ENCODE results near the gene SCFD2.

Gene SCFD2

DNA sequence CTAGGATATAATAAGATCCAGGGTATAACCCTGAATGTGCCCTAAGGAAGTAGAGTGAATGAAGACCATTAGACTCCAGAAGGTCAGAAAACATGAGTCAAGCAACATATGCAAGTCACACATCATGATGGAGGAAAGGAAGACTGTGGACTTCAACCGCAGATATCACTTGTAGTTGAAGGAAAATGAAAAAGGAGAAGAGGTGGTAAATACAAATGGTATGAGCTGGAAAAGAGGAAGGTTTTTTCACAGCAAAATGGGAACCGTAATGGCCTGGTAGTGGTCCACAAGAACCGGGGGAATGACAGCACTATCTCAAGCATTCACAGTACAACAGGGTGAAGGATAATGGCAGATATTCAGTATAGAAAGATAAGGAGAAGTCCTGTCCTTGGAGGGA is 5.2 kb upstream of the SCFD2 start:
- no peak for TF ChIP-seq EZH2phosphoT487 (IDR thresholded peaks at IDR 0.05; ENCODE audit: low read depth)
- TF ChIP-seq, protein P1, sequence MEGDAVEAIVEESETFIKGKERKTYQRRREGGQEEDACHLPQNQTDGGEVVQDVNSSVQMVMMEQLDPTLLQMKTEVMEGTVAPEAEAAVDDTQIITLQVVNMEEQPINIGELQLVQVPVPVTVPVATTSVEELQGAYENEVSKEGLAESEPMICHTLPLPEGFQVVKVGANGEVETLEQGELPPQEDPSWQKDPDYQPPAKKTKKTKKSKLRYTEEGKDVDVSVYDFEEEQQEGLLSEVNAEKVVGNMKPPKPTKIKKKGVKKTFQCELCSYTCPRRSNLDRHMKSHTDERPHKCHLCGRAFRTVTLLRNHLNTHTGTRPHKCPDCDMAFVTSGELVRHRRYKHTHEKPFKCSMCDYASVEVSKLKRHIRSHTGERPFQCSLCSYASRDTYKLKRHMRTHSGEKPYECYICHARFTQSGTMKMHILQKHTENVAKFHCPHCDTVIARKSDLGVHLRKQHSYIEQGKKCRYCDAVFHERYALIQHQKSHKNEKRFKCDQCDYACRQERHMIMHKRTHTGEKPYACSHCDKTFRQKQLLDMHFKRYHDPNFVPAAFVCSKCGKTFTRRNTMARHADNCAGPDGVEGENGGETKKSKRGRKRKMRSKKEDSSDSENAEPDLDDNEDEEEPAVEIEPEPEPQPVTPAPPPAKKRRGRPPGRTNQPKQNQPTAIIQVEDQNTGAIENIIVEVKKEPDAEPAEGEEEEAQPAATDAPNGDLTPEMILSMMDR (IDR thresholded peaks at IDR 0.05; ENCODE audit: low read depth, low read length), result no peak
- no peak overlapping the region for H2AFZ ChIP-seq (ENCODE audit: low read depth, low read length)

DNA sequence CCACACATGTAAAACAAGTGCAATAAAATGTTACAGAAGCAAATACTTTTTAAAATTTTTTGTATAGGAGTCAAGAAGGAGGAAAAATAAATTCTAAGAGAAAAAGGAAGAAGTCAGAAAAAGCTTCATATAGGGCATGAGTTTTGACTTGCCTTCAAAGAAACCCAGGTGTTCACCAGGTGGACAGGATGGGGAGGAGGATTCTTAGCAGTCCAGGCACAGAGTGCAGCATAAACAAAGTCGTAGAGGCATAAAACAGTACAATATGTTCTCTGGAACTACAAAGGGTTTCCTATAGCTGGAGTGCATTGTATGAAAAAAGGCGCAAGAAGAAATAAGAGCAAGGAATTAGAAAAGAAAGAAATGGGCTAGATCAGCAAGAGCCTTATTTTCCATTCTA is 1.9 kb upstream of the SCFD2 start:
- TF ChIP-seq EZH2phosphoT487 (IDR thresholded peaks at IDR 0.05; ENCODE audit: low read depth), result no peak
- TF ChIP-seq, protein P1 (IDR thresholded peaks at IDR 0.05; ENCODE audit: low read depth, low read length), result no peak
- H2AFZ ChIP-seq (ENCODE audit: low read depth, low read length), result no peak overlapping the region
- no peak overlapping the region for H3K4me2 ChIP-seq (ENCODE audit: low read length)
- H4K20me1 ChIP-seq (ENCODE audit: insufficient read depth, low read length), result no peaks in the 10 kb centered on the region
- no peak overlapping the region for H3K9ac ChIP-seq (ENCODE audit: low read length)
- no peak overlapping the region for H3K4me3 ChIP-seq (ENCODE audit: low read length)
- H3K4me1 ChIP-seq (ENCODE audit: low read length), result peaks cover 10% of the 10 kb centered on the region
- H3K27ac ChIP-seq (ENCODE audit: low read length), result no peak overlapping the region
- no peaks in the 10 kb centered on the region for H3K36me3 ChIP-seq (replicated peaks; ENCODE audit: low read depth, low read length)
- H3K9me3 ChIP-seq (ENCODE audit: insufficient read depth, low read length), result no peaks in the 10 kb centered on the region
- H3K27me3 ChIP-seq (ENCODE audit: low read depth, low read length), result peaks cover 18% of the 10 kb centered on the region
- peaks cover 31% of the 10 kb centered on the region for H3K79me2 ChIP-seq (ENCODE audit: low read length)

More for the DNA sequence above, 5.2 kb upstream of the SCFD2 start:
- Histone ChIP-seq H3K27me3 (ENCODE audit: low read depth, low read length) (peaks cover 18% of the 10 kb centered on the region), H3K4me2 (ENCODE audit: low read length) (no peak overlapping the region), H4K20me1 (ENCODE audit: insufficient read depth, low read length) (no peaks in the 10 kb centered on the region), H3K27ac (ENCODE audit: low read length) (no peak overlapping the region), H3K4me3 (ENCODE audit: low read length) (no peak overlapping the region), H3K9ac (ENCODE audit: low read length) (no peak overlapping the region), H3K4me1 (ENCODE audit: low read length) (peaks cover 3% of the 10 kb centered on the region; the same call in 1 of the 2 replicates), H3K36me3 (replicated peaks; ENCODE audit: low read depth, low read length) (no peaks in the 10 kb centered on the region), H3K9me3 (ENCODE audit: insufficient read depth, low read length) (no peaks in the 10 kb centered on the region), H3K79me2 (ENCODE audit: low read length) (no peaks in the 10 kb centered on the region)

DNA sequence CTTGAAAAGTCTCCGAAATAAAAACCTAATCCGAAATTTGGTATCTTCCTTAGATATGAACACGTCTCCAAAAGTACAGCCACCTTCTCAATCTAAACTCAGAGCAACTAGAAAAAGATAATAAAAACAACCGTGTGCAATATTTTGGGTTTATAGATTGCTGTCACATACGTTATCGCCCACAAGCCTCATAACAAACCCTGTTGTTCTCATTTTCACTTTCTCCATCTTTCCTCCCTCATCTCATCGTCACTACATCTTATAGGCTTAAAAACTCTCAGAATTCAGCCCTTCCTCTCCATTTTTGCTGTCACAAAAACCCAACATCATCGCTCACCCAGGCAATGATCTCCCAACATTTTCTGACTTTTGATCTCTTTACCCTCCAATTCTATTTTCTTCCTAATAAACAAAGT is 448 bp upstream of the SCFD2 start:
- Histone ChIP-seq H3K9ac (ENCODE audit: low read length) (peak overlapping the region; percentile 81), H3K4me3 (ENCODE audit: low read length) (peak overlapping the region; percentile 81), H3K27ac (ENCODE audit: low read length) (peak overlapping the region; percentile 41; the same call in 1 of the 2 replicates), H3K4me1 (ENCODE audit: low read length) (peaks cover 10% of the 10 kb centered on the region), H2AFZ (ENCODE audit: low read depth, low read length) (peak overlapping the region; percentile 95), H3K4me2 (ENCODE audit: low read length) (peak overlapping the region; percentile 79), H3K79me2 (ENCODE audit: low read length) (peaks cover 46% of the 10 kb centered on the region), H3K36me3 (replicated peaks; ENCODE audit: low read depth, low read length) (no peaks in the 10 kb centered on the region), H3K27me3 (ENCODE audit: low read depth, low read length) (peaks cover 18% of the 10 kb centered on the region), H4K20me1 (ENCODE audit: insufficient read depth, low read length) (no peaks in the 10 kb centered on the region), H3K9me3 (ENCODE audit: insufficient read depth, low read length) (no peaks in the 10 kb centered on the region)
- no peak for TF ChIP-seq EZH2phosphoT487 (IDR thresholded peaks at IDR 0.05; ENCODE audit: low read depth)

DNA sequence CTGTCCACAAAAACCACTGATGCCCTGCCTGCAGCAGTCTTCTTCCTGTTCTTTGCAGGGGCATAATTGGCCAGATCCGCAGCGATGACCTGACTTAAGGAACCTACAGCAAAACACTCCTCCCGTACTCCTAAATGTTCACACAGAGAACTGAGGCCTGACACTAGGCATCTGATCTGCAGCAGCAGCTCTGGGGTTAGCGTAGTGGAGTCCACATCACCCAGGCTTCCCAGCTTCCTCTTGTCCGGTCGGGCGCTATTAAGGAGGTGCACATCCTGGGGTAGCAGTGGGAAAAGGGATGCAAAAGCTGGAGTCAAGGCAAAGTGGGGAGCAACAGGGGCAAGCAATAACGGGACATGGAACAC is 758 bp downstream of the SCFD2 start:
- H3K36me3 ChIP-seq (replicated peaks; ENCODE audit: low read depth, low read length), result no peaks in the 10 kb centered on the region
- H3K79me2 ChIP-seq (ENCODE audit: low read length), result peaks cover 58% of the 10 kb centered on the region
- no peak overlapping the region for H3K27ac ChIP-seq (ENCODE audit: low read length)
- H3K4me1 ChIP-seq (ENCODE audit: low read length), result peaks cover 10% of the 10 kb centered on the region
- peak overlapping the region; percentile 49; the same call in 1 of the 2 replicates for H2AFZ ChIP-seq (ENCODE audit: low read depth, low read length)
- H3K27me3 ChIP-seq (ENCODE audit: low read depth, low read length), result peaks cover 17% of the 10 kb centered on the region
- H4K20me1 ChIP-seq (ENCODE audit: insufficient read depth, low read length), result no peaks in the 10 kb centered on the region
- TF ChIP-seq, protein P1 (IDR thresholded peaks at IDR 0.05; ENCODE audit: low read depth, low read length), result no peak
- peak overlapping the region; percentile 63 for H3K9ac ChIP-seq (ENCODE audit: low read length)
- peak overlapping the region; percentile 81 for H3K4me3 ChIP-seq (ENCODE audit: low read length)
- H3K9me3 ChIP-seq (ENCODE audit: insufficient read depth, low read length), result no peaks in the 10 kb centered on the region
- peak overlapping the region; percentile 89 for H3K4me2 ChIP-seq (ENCODE audit: low read length)
